Chondrocyte (in vitro differentiated cells): ENCODE measurements around the gene FYN. TPM values are rescaled to one million over a fixed set of nuclear protein-coding genes. Genes with fewer than 3 reads are reported as not detected.

ENCODE experiments used
- DNase-seq: peaks from one replicate; pipeline ENCODE4 v3.0.0; 2021; ENCODE audit warnings: mixed read lengths, low spot score
- H3K27ac Mint-ChIP-seq: one replicate; pipeline ENCODE4 v1.8.0; 2021; ENCODE audit warnings: mild to moderate bottlenecking, moderate library complexity, mixed read lengths; ENCODE audit not compliant: unreplicated experiment
- H3K27me3 Mint-ChIP-seq: 2 replicates; pipeline ENCODE4 v1.8.0; 2021; ENCODE audit warnings: low read depth, mixed read lengths
- H3K36me3 Mint-ChIP-seq: 2 replicates; pipeline ENCODE4 v1.8.0; 2021; ENCODE audit warnings: low read depth, mixed read lengths
- H3K4me1 Mint-ChIP-seq: 2 replicates; pipeline ENCODE4 v1.8.0; 2021; ENCODE audit warnings: low read depth, mild to moderate bottlenecking, mixed read lengths
- H3K4me3 Mint-ChIP-seq: one replicate; pipeline ENCODE4 v1.8.0; 2021; ENCODE audit warnings: mild to moderate bottlenecking, moderate library complexity, mixed read lengths; ENCODE audit not compliant: unreplicated experiment
- H3K9me3 Mint-ChIP-seq: 2 replicates; pipeline ENCODE4 v1.8.0; 2021; ENCODE audit warnings: low read depth, mixed read lengths
- total RNA-seq: library from RNA; stranded (reverse); gene quantifications from 3 replicates; pipeline ENCODE4 v1.2.1, GENCODE V29; 2021
- TF ChIP-seq, protein P1 (sequence below): fragments of 200-600 bp; sonication (generic); IDR thresholded peaks from 2 replicates; pipeline ENCODE4 v1.5.0; 2021; ENCODE audit warnings: antibody characterized with exemption, mild to moderate bottlenecking, moderate library complexity

FYN gene
- total RNA-seq, 1 donor from 2014 or later, result 109 TPM

DNA sequence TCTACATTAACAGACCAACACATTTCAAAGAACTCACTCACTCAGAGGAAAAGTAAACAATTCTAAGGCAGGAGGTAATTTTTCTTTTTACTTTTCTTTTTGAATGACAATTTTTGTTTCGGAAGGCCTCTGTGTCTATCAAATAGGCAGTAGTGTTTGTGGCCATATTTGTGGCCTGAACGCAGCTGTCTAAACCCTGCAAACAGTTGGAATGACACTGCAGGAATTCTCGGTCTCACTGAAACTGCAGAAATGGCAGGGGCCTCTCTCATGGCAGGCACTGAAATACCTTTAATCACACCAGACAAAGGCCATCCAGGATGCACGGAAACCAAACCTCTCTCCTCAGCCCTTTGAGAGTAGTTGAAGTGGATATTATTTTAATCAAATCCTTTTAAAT, 30.4 kb downstream of the FYN start:
- TF ChIP-seq, protein P1, sequence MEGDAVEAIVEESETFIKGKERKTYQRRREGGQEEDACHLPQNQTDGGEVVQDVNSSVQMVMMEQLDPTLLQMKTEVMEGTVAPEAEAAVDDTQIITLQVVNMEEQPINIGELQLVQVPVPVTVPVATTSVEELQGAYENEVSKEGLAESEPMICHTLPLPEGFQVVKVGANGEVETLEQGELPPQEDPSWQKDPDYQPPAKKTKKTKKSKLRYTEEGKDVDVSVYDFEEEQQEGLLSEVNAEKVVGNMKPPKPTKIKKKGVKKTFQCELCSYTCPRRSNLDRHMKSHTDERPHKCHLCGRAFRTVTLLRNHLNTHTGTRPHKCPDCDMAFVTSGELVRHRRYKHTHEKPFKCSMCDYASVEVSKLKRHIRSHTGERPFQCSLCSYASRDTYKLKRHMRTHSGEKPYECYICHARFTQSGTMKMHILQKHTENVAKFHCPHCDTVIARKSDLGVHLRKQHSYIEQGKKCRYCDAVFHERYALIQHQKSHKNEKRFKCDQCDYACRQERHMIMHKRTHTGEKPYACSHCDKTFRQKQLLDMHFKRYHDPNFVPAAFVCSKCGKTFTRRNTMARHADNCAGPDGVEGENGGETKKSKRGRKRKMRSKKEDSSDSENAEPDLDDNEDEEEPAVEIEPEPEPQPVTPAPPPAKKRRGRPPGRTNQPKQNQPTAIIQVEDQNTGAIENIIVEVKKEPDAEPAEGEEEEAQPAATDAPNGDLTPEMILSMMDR, result no peak
- no peak for DNase-seq
- no peak overlapping the region for H3K4me3 Mint-ChIP-seq
- H3K9me3 Mint-ChIP-seq, result no peaks in the 10 kb centered on the region
- H3K27me3 Mint-ChIP-seq, result no peaks in the 10 kb centered on the region
- H3K36me3 Mint-ChIP-seq, result peaks cover 2% of the 10 kb centered on the region
- H3K4me1 Mint-ChIP-seq, result peaks cover 8% of the 10 kb centered on the region
- no peak overlapping the region for H3K27ac Mint-ChIP-seq

- DNase-seq, result no peak
- Mint-ChIP-seq H3K4me3 (no peak overlapping the region), H3K36me3 (peaks cover 2% of the 10 kb centered on the region), H3K9me3 (no peaks in the 10 kb centered on the region), H3K27me3 (no peaks in the 10 kb centered on the region), H3K27ac (no peak overlapping the region), H3K4me1 (peaks cover 2% of the 10 kb centered on the region)
- TF ChIP-seq, protein P1, result no peak
Observed at GRCh38 chr6:111842271-111842822, 30.9 kb downstream of the FYN start.

GRCh38 chr6:111841822-111842221, 31.4 kb downstream of the FYN start:
- Mint-ChIP-seq H3K4me3 (no peak overlapping the region), H3K4me1 (no peaks in the 10 kb centered on the region), H3K27ac (no peak overlapping the region), H3K9me3 (no peaks in the 10 kb centered on the region), H3K36me3 (peaks cover 2% of the 10 kb centered on the region), H3K27me3 (no peaks in the 10 kb centered on the region)
- TF ChIP-seq, protein P1, result no peak
- no peak for DNase-seq

DNA sequence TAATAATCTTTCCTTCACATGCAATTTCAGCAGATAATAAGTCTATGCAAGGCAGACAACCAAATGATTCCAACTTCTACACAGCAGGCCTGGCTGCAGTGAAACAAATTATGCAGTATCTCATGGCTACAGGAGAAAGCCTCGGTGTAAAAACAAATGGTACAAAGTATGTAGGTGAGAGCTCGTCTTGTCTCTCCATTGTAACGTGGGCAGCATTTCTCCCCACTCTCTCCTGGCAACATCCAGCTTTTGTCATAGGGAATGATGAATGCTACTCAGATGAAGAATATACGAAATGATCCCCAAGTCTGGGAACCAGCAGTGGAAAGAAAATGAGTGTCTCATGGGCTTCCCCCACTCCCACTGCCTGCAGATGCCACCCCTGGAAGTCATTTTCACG, 32.4 kb downstream of the FYN start:
- Mint-ChIP-seq H3K4me1 (no peaks in the 10 kb centered on the region), H3K4me3 (no peak overlapping the region), H3K36me3 (peaks cover 2% of the 10 kb centered on the region), H3K9me3 (no peaks in the 10 kb centered on the region), H3K27ac (no peak overlapping the region), H3K27me3 (no peaks in the 10 kb centered on the region)
- TF ChIP-seq, protein P1, result no peak
- DNase-seq, result no peak

DNA sequence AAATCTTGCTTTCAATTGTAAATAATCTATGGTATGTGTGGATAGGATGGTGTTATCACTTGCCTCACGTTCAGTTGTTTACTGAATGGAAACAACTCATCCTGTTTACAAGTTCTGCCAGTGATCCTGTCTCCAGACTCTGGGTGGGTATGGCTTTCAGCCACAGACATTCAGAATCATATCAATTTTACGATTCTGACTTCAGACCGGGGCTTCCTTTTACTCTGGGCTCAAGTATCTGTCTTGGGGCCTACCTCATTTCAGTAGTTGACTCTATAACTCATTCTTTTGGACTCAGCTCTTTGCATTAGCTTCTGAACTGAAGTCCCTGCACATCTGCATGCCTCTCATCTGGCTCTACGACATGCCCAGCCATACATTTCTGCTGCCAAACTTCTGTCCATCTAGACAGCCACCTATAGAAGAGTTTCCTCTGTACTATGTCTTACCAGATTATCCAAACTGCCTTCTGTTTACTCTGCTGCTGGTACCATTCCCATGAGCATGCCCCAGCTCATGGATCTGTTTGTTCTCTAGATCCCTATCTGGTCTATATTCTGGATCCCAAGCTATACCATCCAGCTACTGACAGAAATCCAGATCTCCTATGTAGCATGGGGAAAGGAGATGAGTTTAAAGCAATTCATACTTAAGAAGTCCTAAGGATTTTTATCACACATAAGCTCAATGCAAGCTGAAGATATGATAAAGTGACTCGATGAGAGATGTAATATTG, 34.3 kb downstream of the FYN start:
- H3K36me3 Mint-ChIP-seq, result peaks cover 4% of the 10 kb centered on the region
- no peak overlapping the region for H3K27ac Mint-ChIP-seq
- no peaks in the 10 kb centered on the region for H3K9me3 Mint-ChIP-seq
- peaks cover 6% of the 10 kb centered on the region for H3K4me1 Mint-ChIP-seq
- no peaks in the 10 kb centered on the region for H3K27me3 Mint-ChIP-seq
- H3K4me3 Mint-ChIP-seq, result no peak overlapping the region
- no peak for DNase-seq
- TF ChIP-seq, protein P1, result no peak
